Measurements from ENCODE around the gene OLR1. TPM values are rescaled to one million over a fixed set of nuclear protein-coding genes. Genes with fewer than 3 reads are reported as not detected.
"Not testable (repeated sequence)": the region's sequence is repeated elsewhere in the genome, so short reads cannot be mapped to it uniquely, and the experiment has no call there.

OLR1 gene
- polyA plus RNA-seq, 1 donor from 2014 or later, result not detected

GRCh38 chr12:10218021-10218420 is 46.1 kb upstream of the OLR1 start:
- no peaks in the 10 kb centered on the region for H3K9me3 ChIP-seq (ENCODE audit: low read length)
- H3K4me2 ChIP-seq (ENCODE audit: low read length), result no peak overlapping the region
- peaks cover 27% of the 10 kb centered on the region for H3K79me2 ChIP-seq (replicated peaks; ENCODE audit: insufficient read depth, low read length)
- no peak overlapping the region for H3K9ac ChIP-seq (ENCODE audit: low read length)
- H3F3A ChIP-seq (ENCODE audit: insufficient read depth, low read length, poor library complexity, severe bottlenecking), result no peaks in the 10 kb centered on the region
- H3K27ac ChIP-seq (ENCODE audit: low read length), result no peak overlapping the region
- H4K20me1 ChIP-seq (ENCODE audit: insufficient read depth), result peaks cover 3% of the 10 kb centered on the region
- H2AFZ ChIP-seq (ENCODE audit: low read depth, low read length), result no peak overlapping the region
- no peak overlapping the region for H3K4me3 ChIP-seq (ENCODE audit: low read length)
- TF ChIP-seq EZH2 (IDR thresholded peaks at IDR 0.05; ENCODE audit: borderline replicate concordance, insufficient read depth, low read length, poor library complexity, severe bottlenecking), result no peak
- TF ChIP-seq RAD21 (conservative IDR thresholded peaks at IDR 0.05), result no peak
- TF ChIP-seq TAF1 (IDR thresholded peaks at IDR 0.05; ENCODE audit: low read depth), result no peak
- no peak for TF ChIP-seq MXI1 (conservative IDR thresholded peaks at IDR 0.05; ENCODE audit: poor library complexity, severe bottlenecking)
- TF ChIP-seq, protein P1, sequence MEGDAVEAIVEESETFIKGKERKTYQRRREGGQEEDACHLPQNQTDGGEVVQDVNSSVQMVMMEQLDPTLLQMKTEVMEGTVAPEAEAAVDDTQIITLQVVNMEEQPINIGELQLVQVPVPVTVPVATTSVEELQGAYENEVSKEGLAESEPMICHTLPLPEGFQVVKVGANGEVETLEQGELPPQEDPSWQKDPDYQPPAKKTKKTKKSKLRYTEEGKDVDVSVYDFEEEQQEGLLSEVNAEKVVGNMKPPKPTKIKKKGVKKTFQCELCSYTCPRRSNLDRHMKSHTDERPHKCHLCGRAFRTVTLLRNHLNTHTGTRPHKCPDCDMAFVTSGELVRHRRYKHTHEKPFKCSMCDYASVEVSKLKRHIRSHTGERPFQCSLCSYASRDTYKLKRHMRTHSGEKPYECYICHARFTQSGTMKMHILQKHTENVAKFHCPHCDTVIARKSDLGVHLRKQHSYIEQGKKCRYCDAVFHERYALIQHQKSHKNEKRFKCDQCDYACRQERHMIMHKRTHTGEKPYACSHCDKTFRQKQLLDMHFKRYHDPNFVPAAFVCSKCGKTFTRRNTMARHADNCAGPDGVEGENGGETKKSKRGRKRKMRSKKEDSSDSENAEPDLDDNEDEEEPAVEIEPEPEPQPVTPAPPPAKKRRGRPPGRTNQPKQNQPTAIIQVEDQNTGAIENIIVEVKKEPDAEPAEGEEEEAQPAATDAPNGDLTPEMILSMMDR (IDR thresholded peaks at IDR 0.05; ENCODE audit: poor library complexity, severe bottlenecking), result no peak
- TF ChIP-seq SMC3 (conservative IDR thresholded peaks at IDR 0.05; ENCODE audit: poor library complexity), result no peak
- TF ChIP-seq REST (IDR thresholded peaks at IDR 0.05; ENCODE audit: borderline replicate concordance), result no peak
- TF ChIP-seq EP300 (conservative IDR thresholded peaks at IDR 0.05; ENCODE audit: poor library complexity, severe bottlenecking), result no peak
- no peak for TF ChIP-seq POLR2AphosphoS5 (IDR thresholded peaks at IDR 0.05)
- H3K9me2 ChIP-seq (ENCODE audit: insufficient read depth, low read length), result no peaks in the 10 kb centered on the region
- peaks cover 8% of the 10 kb centered on the region for H3K36me3 ChIP-seq (ENCODE audit: insufficient read depth, low read length)
- H3K27me3 ChIP-seq (ENCODE audit: insufficient read depth, low read depth, low read length), result no peaks in the 10 kb centered on the region

DNA sequence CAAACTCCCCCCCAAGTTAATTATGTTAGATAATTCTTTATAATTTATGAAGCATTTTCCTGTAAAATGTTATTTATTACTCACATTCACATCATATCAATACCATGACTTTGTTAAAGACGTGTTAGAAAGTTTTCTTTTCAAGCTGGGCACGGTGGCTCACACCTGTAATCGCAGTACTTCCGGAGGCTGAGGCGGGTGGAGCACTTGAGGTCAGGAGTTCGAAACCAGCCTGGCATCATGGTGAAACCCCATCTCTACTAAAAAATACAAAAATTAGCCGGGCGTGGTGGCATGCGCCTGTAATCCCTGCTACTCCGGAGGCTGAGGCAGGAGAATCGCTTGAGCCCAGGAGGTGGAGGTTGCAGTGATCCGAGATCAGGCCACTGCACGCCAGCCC is 44.0 kb upstream of the OLR1 start:
- H2AFZ ChIP-seq (ENCODE audit: low read depth, low read length); H3K9me3 ChIP-seq (ENCODE audit: low read length); H3K27me3 ChIP-seq (ENCODE audit: insufficient read depth, low read depth, low read length); H3K27ac ChIP-seq (ENCODE audit: low read length); H3K9me2 ChIP-seq (ENCODE audit: insufficient read depth, low read length); H3K36me3 ChIP-seq (ENCODE audit: insufficient read depth, low read length); H3K4me3 ChIP-seq (ENCODE audit: low read length); H3K4me2 ChIP-seq (ENCODE audit: low read length); H3K9ac ChIP-seq (ENCODE audit: low read length); H4K20me1 ChIP-seq (ENCODE audit: insufficient read depth); H3F3A ChIP-seq (ENCODE audit: insufficient read depth, low read length, poor library complexity, severe bottlenecking): not testable (repeated sequence)
- peaks cover 27% of the 10 kb centered on the region for H3K79me2 ChIP-seq (replicated peaks; ENCODE audit: insufficient read depth, low read length)

DNA sequence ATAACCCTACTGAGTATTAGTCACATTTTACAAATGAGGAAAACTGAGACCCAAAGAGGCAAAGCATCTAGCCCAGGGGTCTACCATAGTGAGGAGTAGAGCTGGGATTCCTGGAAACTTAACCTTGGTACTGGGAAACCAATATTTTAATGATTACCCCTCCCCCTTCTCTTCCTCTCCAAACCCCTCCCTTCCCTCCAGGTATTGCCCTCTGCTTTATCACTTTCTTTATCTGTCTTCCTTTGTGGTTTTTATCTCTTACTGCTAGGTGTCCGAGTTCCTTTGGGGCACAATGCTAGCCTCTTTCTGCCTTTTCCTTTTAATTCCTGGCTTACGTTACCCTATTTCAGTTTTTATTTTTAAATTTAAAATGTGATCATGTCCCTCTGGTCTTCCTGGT is 43.5 kb upstream of the OLR1 start:
- Histone ChIP-seq H3K9me3 (ENCODE audit: low read length) (no peaks in the 10 kb centered on the region), H3K27ac (ENCODE audit: low read length) (no peak overlapping the region), H4K20me1 (ENCODE audit: insufficient read depth) (no peaks in the 10 kb centered on the region), H3F3A (ENCODE audit: insufficient read depth, low read length, poor library complexity, severe bottlenecking) (no peaks in the 10 kb centered on the region), H3K79me2 (replicated peaks; ENCODE audit: insufficient read depth, low read length) (peaks cover 27% of the 10 kb centered on the region), H3K4me2 (ENCODE audit: low read length) (peak overlapping the region; percentile 57), H3K36me3 (ENCODE audit: insufficient read depth, low read length) (no peaks in the 10 kb centered on the region), H3K9me2 (ENCODE audit: insufficient read depth, low read length) (no peaks in the 10 kb centered on the region), H3K4me3 (ENCODE audit: low read length) (peak overlapping the region; percentile 96), H3K9ac (ENCODE audit: low read length) (no peak overlapping the region), H3K27me3 (ENCODE audit: insufficient read depth, low read depth, low read length) (no peaks in the 10 kb centered on the region), H2AFZ (ENCODE audit: low read depth, low read length) (no peak overlapping the region)
- TF ChIP-seq RAD21 (conservative IDR thresholded peaks at IDR 0.05) (no peak), EP300 (conservative IDR thresholded peaks at IDR 0.05; ENCODE audit: poor library complexity, severe bottlenecking) (no peak), SMC3 (conservative IDR thresholded peaks at IDR 0.05; ENCODE audit: poor library complexity) (no peak)
